Naive thymus-derived CD4-positive, alpha-beta T cell (primary cell): ENCODE data around the gene RADIL. TPM values are rescaled to one million over a fixed set of nuclear protein-coding genes. Genes with fewer than 3 reads are reported as not detected.
A peak's percentile ranks its signal among the peaks of the same experiment; 100 is the strongest.

Experiments used
- ATAC-seq: fragments of 150-1000 bp; cut with Tn5 transposase; 2 replicates; pipeline ENCODE4 v1.10.0; 2021; ENCODE audit warnings: mild to moderate bottlenecking, moderate library complexity
- CTCF ChIA-PET: fragments of 350-600 bp; sonication (Branson Sonifier 250); formaldehyde crosslinking; loops from one replicate; lab custom pipeline; 2021; ENCODE audit warnings: antibody characterized with exemption; lab: Charles Lee
- POLR2A ChIA-PET: fragments of 350-600 bp; sonication (Branson Sonifier 250); formaldehyde crosslinking; loops from one replicate; lab custom pipeline; 2021; ENCODE audit warnings: antibody characterized with exemption, inconsistent platforms; lab: Charles Lee
- DNase-seq, 9 donors: peaks; one replicate each; pipeline versions ENCODE4 v3.0.0 to v3.0.0-alpha.2; 2020 to 2022; ENCODE audit warnings: mixed read lengths in 1 of 9
- H3K27ac ChIP-seq: one replicate; pipeline ENCODE4 v1.7.0; 2013; ENCODE audit warnings: mild to moderate bottlenecking, low read depth, low read length, moderate library complexity
- H3K27me3 ChIP-seq, 2 donors: one replicate each; pipeline ENCODE4 v1.7.0; 2013; ENCODE audit warnings: low read length in 2 of 2, mild to moderate bottlenecking in 2 of 2, moderate library complexity in 2 of 2; ENCODE audit not compliant: control insufficient read depth in 2 of 2, insufficient read depth in 2 of 2
- H3K36me3 ChIP-seq, 3 experiments: 1 replicate in 2 of 3; 2 replicates in 1 of 3; pipeline ENCODE4 v1.7.0; 2013; ENCODE audit warnings: low read length in 3 of 3, mild to moderate bottlenecking in 3 of 3, moderate library complexity in 1 of 3; ENCODE audit not compliant: insufficient read depth in 3 of 3, control insufficient read depth in 2 of 3
- H3K4me1 ChIP-seq, 2 donors: one replicate each; pipeline ENCODE4 v1.7.0; 2013; ENCODE audit warnings: low read length in 2 of 2, mild to moderate bottlenecking in 2 of 2, moderate library complexity in 1 of 2; ENCODE audit not compliant: control insufficient read depth in 2 of 2, insufficient read depth in 2 of 2
- H3K4me3 ChIP-seq: 2 replicates; pipeline ENCODE4 v1.7.0; 2013; ENCODE audit warnings: mild to moderate bottlenecking, low read length
- H3K9me3 ChIP-seq, 3 experiments: 1 replicate in 2 of 3; 2 replicates in 1 of 3; pipeline ENCODE4 v1.7.0; 2013; ENCODE audit warnings: low read length in 3 of 3; ENCODE audit not compliant: control insufficient read depth in 2 of 3
- H3K27ac Mint-ChIP-seq, 9 donors: one replicate each; pipeline ENCODE4 v1.8.0; 2020 to 2022; ENCODE audit warnings: mixed read lengths in 9 of 9, mild to moderate bottlenecking in 8 of 9, moderate library complexity in 5 of 9, inconsistent platforms in 2 of 9
- H3K27me3 Mint-ChIP-seq, 5 donors: one replicate each; pipeline ENCODE4 v1.8.0; 2021 to 2022; ENCODE audit warnings: mixed read lengths in 5 of 5, mild to moderate bottlenecking in 1 of 5
- H3K36me3 Mint-ChIP-seq, 5 donors: one replicate each; pipeline ENCODE4 v1.8.0; 2020 to 2022; ENCODE audit warnings: mixed read lengths in 5 of 5, mild to moderate bottlenecking in 3 of 5, inconsistent platforms in 1 of 5
- H3K4me1 Mint-ChIP-seq, 7 donors: one replicate each; pipeline ENCODE4 v1.8.0; 2020 to 2022; ENCODE audit warnings: mixed read lengths in 7 of 7, mild to moderate bottlenecking in 3 of 7, inconsistent platforms in 1 of 7
- H3K4me3 Mint-ChIP-seq, 10 donors: one replicate each; pipeline ENCODE4 v1.8.0; 2020 to 2022; ENCODE audit warnings: mild to moderate bottlenecking in 10 of 10, mixed read lengths in 10 of 10, moderate library complexity in 6 of 10, inconsistent platforms in 2 of 10
- H3K9me3 Mint-ChIP-seq, 11 donors: one replicate each; pipeline ENCODE4 v1.8.0; 2020 to 2022; ENCODE audit warnings: mixed read lengths in 11 of 11, mild to moderate bottlenecking in 4 of 11, inconsistent platforms in 1 of 11, moderate library complexity in 1 of 11
- intact Hi-C, 2 donors: fragments of 100-400 bp; cut with micrococcal nuclease; formaldehyde crosslinking; loops; one replicate each; pipeline ENCODE4 v1.15.1; 2023
- polyA plus RNA-seq, 2 donors: library from polyadenylated mRNA; unstranded; fragments of 300-500 nt; fragmentation: Illumina TruSeq; gene quantifications; one replicate each; pipeline ENCODE4 v1.2.3, GENCODE V29; 2021
- total RNA-seq, 6 experiments: library from RNA in 5 of 6; stranded (reverse) in 5 of 6; gene quantifications; 1 replicate in 5 of 6; 2 replicates in 1 of 6; pipeline ENCODE4 v1.2.3 and lab custom pipeline; 2021 to 2026

RADIL gene
- total and polyA plus RNA-seq, 7 experiments from 2014 or later = 0.04 to 0.12 (median 0.08) TPM; not detected in 4

DNA sequence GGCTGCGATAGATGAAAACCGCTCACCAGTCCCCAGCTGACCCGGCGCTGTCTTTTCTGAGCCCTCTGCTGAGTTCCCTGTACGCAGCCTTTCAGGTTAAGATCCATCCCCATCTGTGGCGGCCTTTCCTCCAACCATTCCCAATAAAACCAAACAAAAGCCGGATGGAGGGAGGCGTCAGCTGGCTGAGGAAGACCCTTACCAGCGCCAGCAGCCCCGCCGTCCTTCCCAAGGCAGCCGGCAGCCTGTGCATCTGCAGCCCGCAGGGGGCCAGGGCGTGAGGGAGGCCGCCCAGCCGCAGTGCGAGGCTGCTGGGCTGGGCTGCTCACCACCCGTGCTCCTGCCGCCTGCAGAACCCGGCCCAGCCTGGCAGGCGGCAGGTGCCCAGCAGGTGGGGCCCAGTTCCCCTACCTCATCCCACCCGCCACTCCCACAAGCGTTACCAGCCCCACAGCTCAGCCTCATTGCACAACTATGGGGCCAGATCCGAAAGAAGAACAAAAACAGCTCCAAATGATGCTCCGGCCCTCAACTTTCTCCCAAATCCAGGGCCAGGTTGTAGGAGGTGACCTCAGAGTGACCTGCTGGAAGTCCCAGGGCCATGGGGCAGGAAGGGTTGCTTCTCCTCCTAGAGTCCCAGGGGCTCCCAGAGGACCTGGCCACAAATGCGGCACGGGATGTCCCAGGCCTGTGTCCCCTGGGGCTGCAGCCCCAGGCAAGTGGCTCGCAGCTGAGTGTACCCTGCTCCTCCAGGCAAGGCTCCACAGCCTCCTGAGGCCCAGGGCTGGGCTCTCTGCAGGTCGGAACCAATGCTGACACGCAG is 45.5 kb downstream of the RADIL start:
- H3K36me3 ChIP-seq = no peaks in the 10 kb centered on the region
- ATAC-seq = no peak
- no peak overlapping the region for H3K27ac ChIP-seq
- Mint-ChIP-seq H3K9me3 (peaks cover 0 to 2% (median 0%) of the 10 kb centered on the region in 11 donors), H3K4me1 (no peaks in the 10 kb centered on the region), H3K27ac (peak overlapping the region in 2 of 9 donors; percentile 4 to 67), H3K27me3 (peaks cover 0 to 3% (median 0%) of the 10 kb centered on the region in 5 donors), H3K36me3 (no peaks in the 10 kb centered on the region), H3K4me3 (no peak overlapping the region)
- H3K4me1 ChIP-seq = no peaks in the 10 kb centered on the region
- intact Hi-C loops = no loop called here
- H3K9me3 ChIP-seq = no peaks in the 10 kb centered on the region
- H3K4me3 ChIP-seq = no peak overlapping the region
- no peaks in the 10 kb centered on the region for H3K27me3 ChIP-seq
- POLR2A ChIA-PET = no interaction called here
- CTCF ChIA-PET = no interaction called here
- DNase-seq = no peak

DNA sequence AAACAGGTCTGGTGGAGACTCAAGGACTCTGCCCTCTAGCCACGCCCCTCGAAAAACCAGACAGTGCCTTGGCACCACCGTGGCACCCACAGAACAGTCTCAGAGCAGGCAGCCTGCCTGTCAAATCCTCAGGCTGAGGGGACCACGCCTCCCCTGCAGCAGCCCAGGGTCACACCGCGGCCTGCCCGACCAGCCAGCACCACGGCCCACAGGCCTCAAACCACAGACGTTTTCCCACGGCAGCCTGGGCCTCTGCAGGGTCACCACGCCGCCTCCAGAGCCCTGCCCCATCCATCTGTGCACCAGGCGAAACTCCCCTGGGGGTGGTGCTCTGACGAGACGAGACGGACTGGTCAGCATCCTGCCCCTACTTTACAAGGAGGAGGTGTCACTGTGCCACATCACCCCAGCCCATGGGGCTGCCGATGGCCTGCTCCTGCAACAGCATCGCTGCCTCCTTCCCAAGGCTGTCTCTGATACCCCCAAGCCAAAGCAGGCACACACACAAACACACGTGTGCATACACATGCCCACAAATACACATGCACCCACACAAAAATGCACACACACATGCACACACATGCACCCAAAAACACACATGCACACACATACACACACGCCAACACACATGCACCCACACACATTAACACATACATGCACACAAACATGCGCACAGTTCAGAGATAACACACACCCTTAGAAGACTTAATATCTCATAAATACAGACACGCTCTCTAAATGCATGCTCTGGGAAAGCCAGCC is 46.3 kb downstream of the RADIL start:
- Mint-ChIP-seq H3K9me3 (peaks cover 0 to 2% (median 0%) of the 10 kb centered on the region in 11 donors), H3K27me3 (no peaks in the 10 kb centered on the region), H3K4me3 (no peak overlapping the region), H3K36me3 (no peaks in the 10 kb centered on the region), H3K4me1 (no peaks in the 10 kb centered on the region), H3K27ac (peak overlapping the region in 2 of 9 donors; percentile 4 to 67)
- no peaks in the 10 kb centered on the region for H3K4me1 ChIP-seq
- no peaks in the 10 kb centered on the region for H3K9me3 ChIP-seq
- POLR2A ChIA-PET = no interaction called here
- CTCF ChIA-PET = no interaction called here
- no peaks in the 10 kb centered on the region for H3K27me3 ChIP-seq
- no peak overlapping the region for H3K27ac ChIP-seq
- no peak for ATAC-seq
- DNase-seq = no peak
- no peak overlapping the region for H3K4me3 ChIP-seq
- no peaks in the 10 kb centered on the region for H3K36me3 ChIP-seq
- intact Hi-C loops = no loop called here

DNA sequence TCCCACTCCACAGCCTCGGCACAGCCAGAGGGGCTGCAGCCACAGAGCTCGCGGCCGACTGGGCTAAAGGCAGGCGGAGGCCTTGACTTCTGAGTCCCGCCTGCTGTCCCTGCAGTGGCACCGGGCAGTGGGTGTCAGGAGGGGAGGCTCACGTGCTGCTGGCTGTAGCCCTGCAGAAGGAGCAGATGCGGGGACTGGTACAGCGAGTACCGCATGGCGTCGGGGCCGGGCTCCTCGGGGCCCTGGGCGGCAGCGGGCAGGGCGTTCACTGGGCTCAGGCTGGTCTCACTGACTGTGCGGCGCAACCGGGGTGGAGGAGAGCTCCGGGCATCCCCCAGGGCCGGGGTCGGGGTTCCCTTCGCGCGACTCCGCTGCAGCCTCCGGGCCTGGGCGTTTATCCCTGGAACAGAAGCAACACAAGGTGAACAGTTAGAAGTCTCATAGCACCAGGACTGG is 47.3 kb downstream of the RADIL start:
- no peaks in the 10 kb centered on the region for H3K36me3 Mint-ChIP-seq
- ChIA-PET POLR2A (no interaction called here), CTCF (no interaction called here)
- Histone ChIP-seq H3K27ac (no peak overlapping the region), H3K27me3 (no peaks in the 10 kb centered on the region), H3K4me3 (no peak overlapping the region), H3K4me1 (no peaks in the 10 kb centered on the region), H3K9me3 (no peaks in the 10 kb centered on the region), H3K36me3 (no peaks in the 10 kb centered on the region)
- H3K27me3 Mint-ChIP-seq = no peaks in the 10 kb centered on the region
- no peaks in the 10 kb centered on the region for H3K4me1 Mint-ChIP-seq
- peaks cover 0 to 2% (median 0%) of the 10 kb centered on the region in 11 donors for H3K9me3 Mint-ChIP-seq
- DNase-seq (no peak), ATAC-seq (no peak)
- intact Hi-C loops = no loop called here
- H3K4me3 Mint-ChIP-seq = no peak overlapping the region
- no peak overlapping the region for H3K27ac Mint-ChIP-seq

DNA sequence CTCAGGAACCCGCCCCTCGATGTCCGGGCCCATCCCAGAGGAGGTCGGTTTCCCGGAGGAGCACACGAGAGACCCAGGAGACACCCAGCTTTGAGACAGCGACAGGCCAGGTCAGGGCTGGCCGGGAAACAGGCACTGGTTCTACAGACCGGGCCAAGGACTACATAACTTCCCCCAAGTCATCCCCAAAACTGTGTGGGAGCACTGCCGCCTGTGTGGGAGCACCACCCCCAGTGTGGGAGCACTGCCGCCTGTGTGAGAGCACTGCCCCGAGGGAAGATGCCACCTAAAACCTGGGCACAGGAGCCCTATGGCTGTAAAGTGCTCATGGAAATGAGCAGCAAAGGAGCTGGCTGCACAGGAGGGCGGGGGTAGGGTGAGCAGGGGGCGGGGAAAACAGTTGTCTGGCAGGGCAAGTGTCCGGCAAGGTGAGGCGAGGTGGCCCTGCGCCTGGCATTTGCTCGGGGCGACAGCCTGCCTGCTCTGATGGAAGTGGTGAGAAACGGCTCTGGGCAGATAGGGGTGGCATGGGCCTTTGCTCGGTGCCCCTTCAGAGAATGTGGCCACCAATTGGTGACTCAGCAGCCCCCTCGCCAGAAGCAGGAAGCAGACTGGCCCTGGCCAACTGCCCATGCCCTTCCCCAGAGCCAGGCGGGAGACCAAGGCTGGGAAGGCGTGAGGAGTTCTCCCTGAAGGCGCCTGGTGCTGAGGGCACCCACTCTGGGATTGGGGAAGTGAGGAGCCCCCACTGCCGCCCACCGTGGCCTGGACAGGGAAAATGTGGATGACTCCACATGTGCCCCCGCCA is 47.9 kb downstream of the RADIL start:
- H3K27me3 Mint-ChIP-seq = no peaks in the 10 kb centered on the region
- H3K27ac Mint-ChIP-seq = no peak overlapping the region
- Histone ChIP-seq H3K27ac (no peak overlapping the region), H3K36me3 (no peaks in the 10 kb centered on the region), H3K9me3 (no peaks in the 10 kb centered on the region), H3K4me1 (no peaks in the 10 kb centered on the region), H3K27me3 (no peaks in the 10 kb centered on the region), H3K4me3 (no peak overlapping the region)
- no peaks in the 10 kb centered on the region for H3K36me3 Mint-ChIP-seq
- no peak for DNase-seq
- POLR2A ChIA-PET = no interaction called here
- H3K9me3 Mint-ChIP-seq = peaks cover 0 to 2% (median 0%) of the 10 kb centered on the region in 11 donors
- no peaks in the 10 kb centered on the region for H3K4me1 Mint-ChIP-seq
- H3K4me3 Mint-ChIP-seq = no peak overlapping the region
- intact Hi-C loops = no loop called here
- ATAC-seq = no peak
- CTCF ChIA-PET = no interaction called here

DNA sequence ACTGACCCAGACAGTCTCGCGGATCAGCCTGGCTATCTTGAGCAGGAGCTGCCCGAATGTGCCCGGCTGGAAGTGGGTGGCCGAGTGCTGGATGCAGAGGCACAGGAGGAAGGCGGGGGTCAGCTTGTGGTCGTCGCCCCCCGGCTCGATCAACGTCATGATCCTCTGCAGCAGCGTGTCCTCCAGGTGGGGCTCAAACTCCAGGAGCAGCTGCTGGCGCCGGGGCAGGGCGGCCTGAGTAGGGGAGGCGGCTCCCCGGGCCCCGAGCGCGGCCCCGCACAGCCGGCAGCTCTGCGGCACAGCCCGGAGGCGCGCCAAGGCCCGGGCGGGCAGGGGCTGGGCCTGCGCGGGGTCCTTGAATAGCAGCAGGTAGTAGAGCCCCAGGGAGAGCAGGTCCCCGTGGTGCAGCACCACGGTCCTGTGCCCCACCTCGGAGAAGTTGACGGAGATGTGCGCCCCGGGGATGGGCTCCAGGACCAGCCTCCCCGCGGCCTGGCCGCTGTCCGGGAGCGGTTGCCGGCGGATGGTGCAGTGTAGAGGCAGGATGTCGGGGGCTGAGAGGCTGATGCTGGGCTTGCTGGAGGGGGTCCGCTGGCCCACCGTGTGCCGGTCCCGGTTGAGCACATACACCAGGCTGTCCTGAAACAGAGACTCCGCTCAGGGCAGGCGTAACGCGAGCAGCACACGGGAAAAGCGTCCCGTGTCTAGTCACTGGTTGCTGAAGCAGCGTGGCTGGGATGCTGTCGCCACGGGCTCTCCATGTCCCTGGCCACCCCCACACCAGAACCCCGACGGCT is 48.7 kb downstream of the RADIL start:
- H3K4me3 Mint-ChIP-seq = no peak overlapping the region
- no peak for ATAC-seq
- Histone ChIP-seq H3K36me3 (no peaks in the 10 kb centered on the region), H3K9me3 (no peaks in the 10 kb centered on the region), H3K4me3 (no peak overlapping the region), H3K4me1 (no peaks in the 10 kb centered on the region), H3K27me3 (no peaks in the 10 kb centered on the region), H3K27ac (no peak overlapping the region)
- intact Hi-C loops = no loop called here
- POLR2A ChIA-PET = no interaction called here
- no peaks in the 10 kb centered on the region for H3K27me3 Mint-ChIP-seq
- H3K36me3 Mint-ChIP-seq = no peaks in the 10 kb centered on the region
- H3K9me3 Mint-ChIP-seq = peaks cover 0 to 2% (median 0%) of the 10 kb centered on the region in 11 donors
- H3K27ac Mint-ChIP-seq = no peak overlapping the region
- H3K4me1 Mint-ChIP-seq = peaks cover 0 to 6% (median 5%) of the 10 kb centered on the region in 7 donors
- no peak for DNase-seq
- CTCF ChIA-PET = no interaction called here
